Cardiac fibroblast (primary cell): ENCODE measurements around the gene BRICD5.

Experiments used
- DNase-seq, 2 donors: peaks; one replicate each; pipeline versions ENCODE4 v3.0.0 to v3.0.0-alpha.2; 2010; ENCODE audit warnings: low read depth in 2 of 2
- H3K4me3 ChIP-seq, 2 donors: replicated peaks in 1 of 2; 1 replicate in 1 of 2; 2 replicates in 1 of 2; pipeline ENCODE4 v1.5.1; 2011; ENCODE audit warnings: low read depth in 2 of 2, low read length in 2 of 2, mild to moderate bottlenecking in 2 of 2, moderate library complexity in 1 of 2
- TF ChIP-seq, protein P1 (sequence below): IDR thresholded peaks from one replicate; pipeline ENCODE4 v1.5.1; 2011; ENCODE audit warnings: low read depth, mild to moderate bottlenecking, low read length, inconsistent platforms

Gene BRICD5

DNA sequence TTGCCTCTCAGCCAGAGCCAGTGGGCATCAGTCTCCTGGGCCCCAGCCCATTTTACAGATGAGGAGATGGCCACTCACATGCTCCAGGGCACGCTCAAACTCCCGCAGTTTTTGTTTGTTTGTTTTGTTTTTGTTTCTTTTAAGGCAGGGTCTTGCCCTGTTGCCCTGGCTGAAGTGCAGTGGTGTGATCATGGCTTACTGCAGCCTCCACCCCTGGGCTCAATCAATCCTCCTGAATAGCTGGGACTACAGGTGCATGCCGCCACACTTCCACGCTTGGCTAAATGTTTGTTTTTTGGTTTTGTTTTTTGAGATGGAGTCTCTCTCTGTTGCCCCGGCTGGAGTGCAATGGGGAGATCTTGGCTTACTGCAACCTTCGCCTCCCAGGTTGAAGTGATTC lies 16.3 kb upstream of the BRICD5 start:
- DNase-seq = no peak
- TF ChIP-seq, protein P1, sequence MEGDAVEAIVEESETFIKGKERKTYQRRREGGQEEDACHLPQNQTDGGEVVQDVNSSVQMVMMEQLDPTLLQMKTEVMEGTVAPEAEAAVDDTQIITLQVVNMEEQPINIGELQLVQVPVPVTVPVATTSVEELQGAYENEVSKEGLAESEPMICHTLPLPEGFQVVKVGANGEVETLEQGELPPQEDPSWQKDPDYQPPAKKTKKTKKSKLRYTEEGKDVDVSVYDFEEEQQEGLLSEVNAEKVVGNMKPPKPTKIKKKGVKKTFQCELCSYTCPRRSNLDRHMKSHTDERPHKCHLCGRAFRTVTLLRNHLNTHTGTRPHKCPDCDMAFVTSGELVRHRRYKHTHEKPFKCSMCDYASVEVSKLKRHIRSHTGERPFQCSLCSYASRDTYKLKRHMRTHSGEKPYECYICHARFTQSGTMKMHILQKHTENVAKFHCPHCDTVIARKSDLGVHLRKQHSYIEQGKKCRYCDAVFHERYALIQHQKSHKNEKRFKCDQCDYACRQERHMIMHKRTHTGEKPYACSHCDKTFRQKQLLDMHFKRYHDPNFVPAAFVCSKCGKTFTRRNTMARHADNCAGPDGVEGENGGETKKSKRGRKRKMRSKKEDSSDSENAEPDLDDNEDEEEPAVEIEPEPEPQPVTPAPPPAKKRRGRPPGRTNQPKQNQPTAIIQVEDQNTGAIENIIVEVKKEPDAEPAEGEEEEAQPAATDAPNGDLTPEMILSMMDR = no peak
- H3K4me3 ChIP-seq = no peak overlapping the region

DNA sequence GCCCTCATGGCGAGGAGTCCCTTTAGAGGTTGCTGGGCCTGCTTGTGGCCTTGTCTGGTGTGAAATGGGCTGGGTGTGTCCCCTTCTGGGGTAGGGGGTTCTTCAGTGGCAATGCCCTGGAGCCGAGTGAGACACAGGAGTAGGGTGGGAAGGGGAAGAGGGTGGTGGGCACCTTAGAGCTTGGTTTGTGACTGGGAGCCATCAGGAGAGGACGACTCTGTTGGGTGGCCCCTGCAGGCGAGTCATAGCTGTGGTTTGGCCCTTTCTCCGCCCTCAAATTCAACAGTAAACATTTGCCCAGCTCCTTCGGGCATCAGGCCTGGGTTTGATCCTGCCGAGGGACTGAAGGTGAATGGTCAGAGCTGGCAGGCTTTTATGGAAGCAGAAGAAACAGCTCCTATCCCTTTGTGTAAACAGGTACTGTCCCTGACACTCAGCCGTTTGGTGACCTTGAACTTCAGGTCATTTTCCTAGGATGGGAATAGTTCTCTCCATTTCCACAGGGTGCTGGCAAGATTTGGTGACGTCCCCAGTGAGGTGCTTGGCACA lies 15.7 kb upstream of the BRICD5 start:
- no peak overlapping the region for H3K4me3 ChIP-seq
- TF ChIP-seq, protein P1 = no peak
- no peak for DNase-seq

DNA sequence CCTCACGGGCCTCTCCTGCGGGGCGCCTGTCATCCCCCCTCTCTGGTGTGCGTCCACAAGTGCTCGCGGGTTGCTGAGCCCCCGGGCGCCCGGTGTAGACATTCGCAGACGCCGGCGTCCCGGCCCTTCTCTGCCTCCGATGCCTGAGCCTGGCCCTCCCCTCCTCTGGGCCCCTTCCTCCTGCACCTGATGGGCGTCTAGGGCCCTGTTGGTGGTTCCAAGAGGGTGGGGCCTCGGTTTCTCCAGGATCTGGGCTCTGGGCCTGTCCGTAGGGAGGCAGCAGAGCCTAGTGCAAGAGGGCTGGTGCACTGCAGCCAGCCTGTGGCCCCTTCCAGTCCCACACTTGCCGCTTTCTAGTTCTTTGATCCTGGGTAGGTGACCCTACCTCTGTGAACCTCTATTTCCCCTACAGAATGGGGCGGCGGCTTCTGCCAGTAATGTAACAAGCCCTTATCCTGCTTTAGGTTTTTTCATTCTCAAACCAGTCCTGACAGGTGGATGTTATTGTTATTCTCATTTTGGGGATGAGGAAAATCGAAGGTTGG lies 13.4 kb upstream of the BRICD5 start:
- peak; percentile 56 to 71 for DNase-seq
- TF ChIP-seq, protein P1 = peak; percentile 27
- H3K4me3 ChIP-seq = peak overlapping the region; percentile 90 to 93

DNA sequence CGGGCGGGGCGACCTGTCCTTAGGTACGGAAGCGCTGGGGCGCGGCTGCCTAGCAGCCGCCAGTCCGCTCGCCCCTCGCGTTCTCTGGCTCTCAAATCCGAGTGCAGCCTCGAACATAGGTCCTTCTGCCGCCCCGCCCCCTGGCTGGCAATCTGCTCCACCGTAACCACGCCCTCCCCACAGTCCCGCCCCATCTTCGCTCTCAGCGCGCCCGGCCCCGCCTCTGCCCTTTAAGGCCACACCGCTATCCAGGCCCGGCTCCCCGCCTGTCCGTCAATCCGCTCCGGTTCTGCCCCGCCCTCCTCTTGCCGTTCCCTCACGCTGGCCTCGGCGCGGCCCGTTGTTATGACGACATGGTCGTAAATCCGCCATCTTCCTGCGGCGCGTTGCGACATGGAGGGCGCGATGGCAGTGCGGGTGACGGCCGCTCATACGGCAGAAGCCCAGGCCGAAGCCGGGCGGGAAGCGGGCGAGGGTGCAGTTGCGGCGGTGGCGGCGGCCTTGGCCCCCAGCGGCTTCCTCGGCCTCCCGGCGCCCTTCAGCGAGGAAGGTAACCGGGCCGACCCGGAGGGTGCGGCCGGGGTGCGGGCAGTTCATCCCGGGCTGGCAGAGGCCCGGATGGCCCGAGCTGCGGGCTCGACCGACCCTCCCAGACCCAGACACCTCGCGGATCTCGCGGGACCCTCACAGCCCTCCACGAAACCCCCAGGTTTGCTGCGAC lies 12.7 kb upstream of the BRICD5 start, which contains the start of gene E4F1:
Gene E4F1 (plus strand): TSS at position 371 of the 721 bp plus-strand sequence. CDS start 23 bp downstream, at position 394.
- H3K4me3 ChIP-seq = peak within 1 kb of the TSS; percentile 90 to 93
- peak; percentile 100 for DNase-seq
- TF ChIP-seq, protein P1 = no peak

GRCh38 chr16:2216330-2216729 lies 5.7 kb upstream of the BRICD5 start:
- H3K4me3 ChIP-seq = no peak overlapping the region
- DNase-seq = no peak
- TF ChIP-seq, protein P1 = no peak

DNA sequence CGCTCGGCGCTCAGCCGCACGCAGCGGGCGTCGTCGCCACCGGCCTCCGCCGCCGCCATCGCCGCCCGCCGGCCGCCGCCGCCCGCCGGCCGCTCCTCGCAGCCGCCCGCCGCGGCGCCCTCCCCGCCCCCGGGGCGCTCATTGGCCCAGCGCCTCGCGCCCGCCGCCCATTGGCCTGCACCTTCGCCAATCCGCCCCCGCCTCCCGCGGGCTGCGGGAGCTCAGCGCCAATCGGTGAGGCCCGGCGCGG lies 4.0 kb upstream of the BRICD5 start, which contains the start of gene PGP:
Gene PGP (minus strand): TSS at position 122 of the 250 bp plus-strand sequence. CDS start 63 bp downstream, at position 59.
- no peak for DNase-seq
- peak within 1 kb of the TSS; percentile 69 to 76 for H3K4me3 ChIP-seq
- TF ChIP-seq, protein P1 = no peak
